ENCODE results near the gene NHP2.
A peak's percentile ranks its signal among the peaks of the same experiment; 100 is the strongest.
"Not testable (repeated sequence)": the region's sequence is repeated elsewhere in the genome, so short reads cannot be mapped to it uniquely, and the experiment has no call there.

Gene NHP2

GRCh38 chr5:178153530-178154340 lies at the start of gene NHP2:
NHP2 (minus strand) TSS chr5:178153885; CDS start chr5:178153817, 68 bp downstream.
- peaks cover 30 to 57% of the 10 kb centered on the region in 2 donors for H3K4me1 Mint-ChIP-seq
- peaks cover 16 to 30% of the 10 kb centered on the region in 2 donors for H3K36me3 Mint-ChIP-seq

GRCh38 chr5:178202541-178202940 lies 48.9 kb upstream of the NHP2 start:
- ATAC-seq (replicated peaks) (no peak), DNase-seq (no peak)
- peaks cover 4 to 5% of the 10 kb centered on the region in 2 donors for H3K27me3 Mint-ChIP-seq
- H3K9me3 Mint-ChIP-seq = peaks cover 0 to 3% of the 10 kb centered on the region in 2 donors
- peaks cover 14 to 24% of the 10 kb centered on the region in 2 donors for H3K4me1 Mint-ChIP-seq
- H3K4me3 Mint-ChIP-seq = peak overlapping the region in 1 of 2 donors; percentile 39
- H3K27ac Mint-ChIP-seq = no peak overlapping the region
- peaks cover 21 to 26% of the 10 kb centered on the region in 2 donors for H3K36me3 Mint-ChIP-seq

More at GRCh38 chr5:178153530-178154340, at the start of gene NHP2:
- ATAC-seq (replicated peaks) = peak; percentile 97 to 99
- DNase-seq = peak; percentile 97
- Mint-ChIP-seq H3K27ac (peak within 1 kb of the TSS; percentile 98), H3K9me3 (no peaks in the 10 kb centered on the region), H3K4me3 (peak within 1 kb of the TSS; percentile 94 to 96), H3K27me3 (no peaks in the 10 kb centered on the region)

GRCh38 chr5:178201927-178202235 lies 48.2 kb upstream of the NHP2 start:
- peaks cover 0 to 3% of the 10 kb centered on the region in 2 donors for H3K9me3 Mint-ChIP-seq
- peaks cover 15 to 20% of the 10 kb centered on the region in 2 donors for H3K36me3 Mint-ChIP-seq
- peaks cover 4 to 5% of the 10 kb centered on the region in 2 donors for H3K27me3 Mint-ChIP-seq
- ATAC-seq (replicated peaks) (no peak), DNase-seq (no peak)
- H3K4me1 Mint-ChIP-seq = peaks cover 12 to 18% of the 10 kb centered on the region in 2 donors
- no peak overlapping the region for H3K4me3 Mint-ChIP-seq
- no peak overlapping the region for H3K27ac Mint-ChIP-seq

GRCh38 chr5:178201221-178201926 lies 47.7 kb upstream of the NHP2 start:
- H3K9me3 Mint-ChIP-seq = peaks cover 0 to 3% of the 10 kb centered on the region in 2 donors
- DNase-seq = no peak
- no peak overlapping the region for H3K4me3 Mint-ChIP-seq
- ATAC-seq (replicated peaks) = no peak
- H3K27ac Mint-ChIP-seq = no peak overlapping the region
- H3K4me1 Mint-ChIP-seq = peaks cover 9 to 13% of the 10 kb centered on the region in 2 donors
- H3K36me3 Mint-ChIP-seq = peaks cover 11 to 17% of the 10 kb centered on the region in 2 donors
- peaks cover 4 to 5% of the 10 kb centered on the region in 2 donors for H3K27me3 Mint-ChIP-seq

- ATAC-seq (replicated peaks) = no peak
- no peak for DNase-seq
- peaks cover 3 to 5% of the 10 kb centered on the region in 2 donors for H3K36me3 Mint-ChIP-seq
- H3K4me1 Mint-ChIP-seq = peaks cover 3 to 5% of the 10 kb centered on the region in 2 donors
- H3K27ac Mint-ChIP-seq = no peak overlapping the region
- H3K9me3 Mint-ChIP-seq = peaks cover 0 to 3% of the 10 kb centered on the region in 2 donors
- no peak overlapping the region for H3K4me3 Mint-ChIP-seq
- H3K27me3 Mint-ChIP-seq = peaks cover 7 to 11% of the 10 kb centered on the region in 2 donors
Observed at GRCh38 chr5:178199581-178200434, 46.1 kb upstream of the NHP2 start.

- H3K4me3 Mint-ChIP-seq = no peak overlapping the region
- H3K27ac Mint-ChIP-seq = no peak overlapping the region
- peaks cover 12 to 17% of the 10 kb centered on the region in 2 donors for H3K27me3 Mint-ChIP-seq
- H3K4me1 Mint-ChIP-seq = no peaks in the 10 kb centered on the region
- DNase-seq (no peak), ATAC-seq (replicated peaks) (no peak)
- H3K36me3 Mint-ChIP-seq = no peaks in the 10 kb centered on the region
- H3K9me3 Mint-ChIP-seq = no peaks in the 10 kb centered on the region
Observed at GRCh38 chr5:178198706-178199105, 45.0 kb upstream of the NHP2 start.

GRCh38 chr5:178198151-178198550 lies 44.5 kb upstream of the NHP2 start:
- not testable (repeated sequence) for H3K27ac Mint-ChIP-seq; H3K4me1 Mint-ChIP-seq; ATAC-seq (replicated peaks); H3K4me3 Mint-ChIP-seq; DNase-seq; H3K9me3 Mint-ChIP-seq; H3K36me3 Mint-ChIP-seq
- H3K27me3 Mint-ChIP-seq = peaks cover 17 to 22% of the 10 kb centered on the region in 2 donors

GRCh38 chr5:178196986-178197385 lies 43.3 kb upstream of the NHP2 start:
- ATAC-seq (replicated peaks) (no peak), DNase-seq (no peak)
- Mint-ChIP-seq H3K9me3 (no peaks in the 10 kb centered on the region), H3K4me3 (no peak overlapping the region), H3K36me3 (no peaks in the 10 kb centered on the region), H3K27me3 (peaks cover 26 to 33% of the 10 kb centered on the region in 2 donors), H3K4me1 (no peaks in the 10 kb centered on the region), H3K27ac (no peak overlapping the region)

- Mint-ChIP-seq H3K4me1 (no peaks in the 10 kb centered on the region), H3K36me3 (no peaks in the 10 kb centered on the region), H3K27ac (no peak overlapping the region), H3K4me3 (no peak overlapping the region), H3K9me3 (no peaks in the 10 kb centered on the region), H3K27me3 (peaks cover 26 to 34% of the 10 kb centered on the region in 2 donors)
- ATAC-seq (replicated peaks) (no peak), DNase-seq (no peak)
Observed at GRCh38 chr5:178196281-178196812, 42.7 kb upstream of the NHP2 start.

GRCh38 chr5:178194026-178194425 lies 40.3 kb upstream of the NHP2 start:
- no peak for DNase-seq
- ATAC-seq (replicated peaks) = no peak
- H3K4me1 Mint-ChIP-seq = no peaks in the 10 kb centered on the region
- H3K36me3 Mint-ChIP-seq = no peaks in the 10 kb centered on the region
- H3K9me3 Mint-ChIP-seq = no peaks in the 10 kb centered on the region
- no peak overlapping the region for H3K27ac Mint-ChIP-seq
- H3K27me3 Mint-ChIP-seq = peaks cover 26 to 34% of the 10 kb centered on the region in 2 donors
- H3K4me3 Mint-ChIP-seq = no peak overlapping the region

- no peak overlapping the region for H3K4me3 Mint-ChIP-seq
- no peak for ATAC-seq (replicated peaks)
- no peak for DNase-seq
- no peaks in the 10 kb centered on the region for H3K4me1 Mint-ChIP-seq
- no peaks in the 10 kb centered on the region for H3K36me3 Mint-ChIP-seq
- H3K9me3 Mint-ChIP-seq = no peaks in the 10 kb centered on the region
- H3K27ac Mint-ChIP-seq = no peak overlapping the region
- peaks cover 32 to 41% of the 10 kb centered on the region in 2 donors for H3K27me3 Mint-ChIP-seq
Observed at GRCh38 chr5:178193251-178193809, 39.6 kb upstream of the NHP2 start.

- Mint-ChIP-seq H3K4me3 (no peak overlapping the region), H3K4me1 (no peaks in the 10 kb centered on the region), H3K27me3 (peaks cover 34 to 43% of the 10 kb centered on the region in 2 donors), H3K9me3 (no peaks in the 10 kb centered on the region), H3K27ac (no peak overlapping the region), H3K36me3 (no peaks in the 10 kb centered on the region)
- DNase-seq = no peak
- ATAC-seq (replicated peaks) = no peak
Observed at GRCh38 chr5:178192787-178193186, 39.1 kb upstream of the NHP2 start.

- Mint-ChIP-seq H3K4me1 (no peaks in the 10 kb centered on the region), H3K27ac (no peak overlapping the region), H3K36me3 (no peaks in the 10 kb centered on the region), H3K27me3 (peaks cover 34 to 43% of the 10 kb centered on the region in 2 donors), H3K4me3 (no peak overlapping the region), H3K9me3 (no peaks in the 10 kb centered on the region)
- ATAC-seq (replicated peaks) (no peak), DNase-seq (no peak)
Observed at GRCh38 chr5:178192244-178192643, 38.6 kb upstream of the NHP2 start.

All from stimulated activated naive B cell treated with anti-CD40 and anti-IgM and Interleukin-4, amounts not matched to agents 10 μg/mL and 1 μg/mL and 100 μg/mL, for 72 hours (primary cell).